Spleen (tissue), 7 donors: ENCODE data around the gene ZDHHC4.

Source experiments
- POLR2A ChIP-seq, 3 donors: fragments of 450-650 bp; IDR thresholded peaks; one replicate each; pipeline ENCODE4 v1.5.1; 2017; ENCODE audit warnings: antibody characterized with exemption in 3 of 3, mild to moderate bottlenecking in 1 of 3
- POLR2AphosphoS5 ChIP-seq, 3 donors: sonication (generic); formaldehyde crosslinking; IDR thresholded peaks; one replicate each; pipeline ENCODE4 v1.5.1; 2017; ENCODE audit warnings: antibody characterized with exemption in 3 of 3
- TF ChIP-seq, protein P1 (sequence below), 11 experiments: fragments of 200-600 bp in 7 of 11; fragments of 450-650 bp in 4 of 11; sonication (generic) in 4 of 11; IDR thresholded peaks in 8 of 11; conservative IDR thresholded peaks in 3 of 11; 1 replicate in 7 of 11; 2 replicates in 4 of 11; pipeline versions ENCODE4 v1.4.0 to v1.8.0; 2016 to 2021; ENCODE audit warnings: antibody characterized with exemption in 11 of 11, inconsistent platforms in 4 of 11, mild to moderate bottlenecking in 1 of 11
- donor health status: DM: no; HTN: no; CAD: no; lungs with moderate emphysema.
- donor health status: DM: no; HTN: no; CAD: no.
- donor health status: DM: no; HTN: no; CAD: no.

DNA sequence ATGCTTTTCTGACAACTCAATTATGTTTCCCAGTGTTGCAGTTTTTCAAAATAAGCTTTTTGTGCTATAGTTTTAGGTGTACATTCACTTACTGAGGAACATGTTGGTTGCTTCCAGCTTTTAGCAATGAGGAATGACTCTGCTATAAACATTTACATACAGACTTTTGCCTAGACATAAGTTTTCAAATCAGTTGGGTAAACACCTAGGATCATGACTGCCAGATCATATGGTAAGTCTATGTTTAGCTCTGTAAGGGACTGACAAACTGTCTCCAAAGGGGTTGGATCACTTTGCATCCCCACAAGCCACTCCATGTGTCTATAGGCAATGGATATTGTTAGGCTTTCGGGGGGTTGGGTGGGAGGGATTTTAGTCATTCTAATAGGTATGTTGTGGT is 15.1 kb upstream of the ZDHHC4 start:
- TF ChIP-seq POLR2A (IDR thresholded peaks at IDR 0.05) (no peak), POLR2AphosphoS5 (IDR thresholded peaks at IDR 0.05) (no peak)
- TF ChIP-seq, protein P1, sequence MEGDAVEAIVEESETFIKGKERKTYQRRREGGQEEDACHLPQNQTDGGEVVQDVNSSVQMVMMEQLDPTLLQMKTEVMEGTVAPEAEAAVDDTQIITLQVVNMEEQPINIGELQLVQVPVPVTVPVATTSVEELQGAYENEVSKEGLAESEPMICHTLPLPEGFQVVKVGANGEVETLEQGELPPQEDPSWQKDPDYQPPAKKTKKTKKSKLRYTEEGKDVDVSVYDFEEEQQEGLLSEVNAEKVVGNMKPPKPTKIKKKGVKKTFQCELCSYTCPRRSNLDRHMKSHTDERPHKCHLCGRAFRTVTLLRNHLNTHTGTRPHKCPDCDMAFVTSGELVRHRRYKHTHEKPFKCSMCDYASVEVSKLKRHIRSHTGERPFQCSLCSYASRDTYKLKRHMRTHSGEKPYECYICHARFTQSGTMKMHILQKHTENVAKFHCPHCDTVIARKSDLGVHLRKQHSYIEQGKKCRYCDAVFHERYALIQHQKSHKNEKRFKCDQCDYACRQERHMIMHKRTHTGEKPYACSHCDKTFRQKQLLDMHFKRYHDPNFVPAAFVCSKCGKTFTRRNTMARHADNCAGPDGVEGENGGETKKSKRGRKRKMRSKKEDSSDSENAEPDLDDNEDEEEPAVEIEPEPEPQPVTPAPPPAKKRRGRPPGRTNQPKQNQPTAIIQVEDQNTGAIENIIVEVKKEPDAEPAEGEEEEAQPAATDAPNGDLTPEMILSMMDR (IDR thresholded peaks at IDR 0.05 in 8 of 11, conservative IDR thresholded peaks at IDR 0.05 in 3 of 11), result no peak
